Muscle layer of duodenum (tissue), 2 donors: Measurements from ENCODE around the gene BCAS3.
"Not testable (repeated sequence)": the region's sequence is repeated elsewhere in the genome, so short reads cannot be mapped to it uniquely, and the experiment has no call there.

Source experiments
- H3K27ac ChIP-seq: one replicate; pipeline ENCODE4 v1.7.0; 2013; ENCODE audit warnings: mild to moderate bottlenecking, low read length
- H3K27me3 ChIP-seq: one replicate; pipeline ENCODE4 v1.7.0; 2013; ENCODE audit warnings: low read depth, mild to moderate bottlenecking, control low read depth, low read length
- H3K36me3 ChIP-seq, 2 donors: one replicate each; pipeline ENCODE4 v1.7.0; 2013; ENCODE audit warnings: low read length in 2 of 2, control low read depth in 1 of 2, mild to moderate bottlenecking in 1 of 2; ENCODE audit not compliant: insufficient read depth in 2 of 2, control insufficient read depth in 1 of 2
- H3K4me1 ChIP-seq, 2 donors: one replicate each; pipeline ENCODE4 v1.7.0; 2013; ENCODE audit warnings: low read length in 2 of 2, mild to moderate bottlenecking in 2 of 2, control low read depth in 1 of 2, moderate library complexity in 1 of 2; ENCODE audit not compliant: insufficient read depth in 2 of 2, control insufficient read depth in 1 of 2
- H3K4me3 ChIP-seq, 2 donors: one replicate each; pipeline ENCODE4 v1.7.0; 2013; ENCODE audit warnings: low read length in 2 of 2, low read depth in 1 of 2, mild to moderate bottlenecking in 1 of 2
- H3K9me3 ChIP-seq, 2 donors: one replicate each; pipeline ENCODE4 v1.7.0; 2013; ENCODE audit warnings: low read length in 2 of 2, control low read depth in 1 of 2, mild to moderate bottlenecking in 1 of 2; ENCODE audit not compliant: control insufficient read depth in 1 of 2
- donor health status: healthy.

Gene BCAS3

DNA sequence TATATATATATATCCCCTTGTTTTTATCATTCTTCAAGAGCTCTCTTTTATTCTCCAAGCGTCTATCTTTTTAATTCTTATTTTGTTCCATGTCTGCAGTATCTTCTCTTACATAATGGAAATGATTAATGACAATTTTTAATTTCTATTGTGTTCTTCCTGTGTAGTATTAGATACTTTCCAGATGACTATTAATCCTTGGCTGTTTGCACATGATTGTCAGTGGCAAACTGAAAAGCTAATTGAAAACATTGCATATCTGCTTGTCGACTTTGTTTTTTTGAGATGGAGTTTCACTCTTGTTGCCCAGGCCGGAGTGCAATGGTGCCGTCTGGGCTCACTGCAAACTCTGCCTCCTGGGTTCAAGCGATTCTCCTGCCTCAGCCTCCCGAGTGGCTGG is 124.7 kb downstream of the BCAS3 start:
- H3K36me3 ChIP-seq = no peaks in the 10 kb centered on the region
- no peak overlapping the region for H3K27ac ChIP-seq
- no peak overlapping the region for H3K4me3 ChIP-seq
- H3K4me1 ChIP-seq = no peaks in the 10 kb centered on the region
- H3K27me3 ChIP-seq = no peaks in the 10 kb centered on the region
- H3K9me3 ChIP-seq = no peaks in the 10 kb centered on the region

DNA sequence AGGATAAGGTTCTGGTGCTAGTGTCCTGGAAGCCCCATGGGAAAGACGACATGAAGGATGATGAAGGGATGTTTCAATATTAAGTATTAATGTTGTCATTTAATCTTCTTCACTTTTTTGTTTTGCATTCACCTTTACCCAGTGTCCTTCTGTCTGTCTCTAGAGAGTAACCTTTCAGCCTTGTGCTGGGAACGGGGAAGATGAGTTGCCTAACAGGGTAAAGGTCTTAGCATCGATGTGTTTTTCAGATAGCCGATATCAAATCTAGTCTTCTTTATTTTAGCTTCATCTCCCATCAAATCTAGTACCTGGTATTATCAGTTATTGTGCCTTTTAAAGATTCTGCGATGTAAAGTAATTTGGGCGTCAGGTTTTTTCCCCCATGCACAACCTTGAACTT is 125.4 kb downstream of the BCAS3 start:
- H3K27ac ChIP-seq = no peak overlapping the region
- no peaks in the 10 kb centered on the region for H3K27me3 ChIP-seq
- no peaks in the 10 kb centered on the region for H3K36me3 ChIP-seq
- no peak overlapping the region for H3K4me3 ChIP-seq
- H3K4me1 ChIP-seq = no peaks in the 10 kb centered on the region
- H3K9me3 ChIP-seq = no peaks in the 10 kb centered on the region

DNA sequence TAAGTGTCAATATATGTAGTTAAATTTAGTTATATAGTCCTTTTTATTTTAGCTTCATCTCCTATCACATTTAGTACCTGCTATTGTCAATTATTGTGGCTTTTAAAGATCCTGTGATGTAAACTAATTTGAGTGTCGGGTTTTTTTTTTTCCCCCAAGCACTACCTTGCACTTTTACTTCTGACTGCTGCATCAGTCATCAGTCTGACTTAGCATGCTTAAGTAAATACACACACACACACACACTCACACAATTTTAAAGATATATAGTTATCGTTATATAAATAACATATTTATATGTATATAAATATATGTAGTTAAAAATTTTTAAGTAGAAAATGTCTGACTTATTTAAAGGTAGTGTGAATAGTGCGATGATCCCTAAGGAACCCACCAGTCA is 127.2 kb downstream of the BCAS3 start:
- Histone ChIP-seq H3K27me3 (no peaks in the 10 kb centered on the region), H3K4me1 (no peaks in the 10 kb centered on the region), H3K9me3 (no peaks in the 10 kb centered on the region), H3K36me3 (no peaks in the 10 kb centered on the region), H3K27ac (no peak overlapping the region), H3K4me3 (no peak overlapping the region)

DNA sequence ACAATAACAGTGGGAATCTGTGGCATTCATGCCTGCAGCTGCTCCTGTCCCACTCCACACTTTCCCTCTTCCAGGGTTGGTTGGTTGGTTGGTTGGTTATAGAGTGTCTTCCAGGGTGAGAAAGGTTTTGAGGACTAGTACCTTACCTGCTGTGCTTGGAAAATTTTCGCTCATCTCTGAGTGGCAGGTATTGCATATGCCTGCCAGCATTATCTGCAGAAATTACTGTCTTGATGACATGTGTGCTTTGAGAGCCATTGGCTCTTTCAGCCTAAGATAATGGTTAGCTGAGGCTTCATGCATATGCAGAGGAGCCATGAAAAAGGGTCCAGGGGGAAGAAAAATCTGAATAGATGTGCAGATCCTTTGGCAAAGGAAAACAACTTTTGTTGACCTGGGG is 131.8 kb downstream of the BCAS3 start:
- no peak overlapping the region for H3K27ac ChIP-seq
- peaks cover 0 to 13% of the 10 kb centered on the region in 2 donors for H3K36me3 ChIP-seq
- peaks cover 0 to 7% of the 10 kb centered on the region in 2 donors for H3K9me3 ChIP-seq
- no peak overlapping the region for H3K4me3 ChIP-seq
- no peaks in the 10 kb centered on the region for H3K27me3 ChIP-seq
- H3K4me1 ChIP-seq = no peaks in the 10 kb centered on the region

DNA sequence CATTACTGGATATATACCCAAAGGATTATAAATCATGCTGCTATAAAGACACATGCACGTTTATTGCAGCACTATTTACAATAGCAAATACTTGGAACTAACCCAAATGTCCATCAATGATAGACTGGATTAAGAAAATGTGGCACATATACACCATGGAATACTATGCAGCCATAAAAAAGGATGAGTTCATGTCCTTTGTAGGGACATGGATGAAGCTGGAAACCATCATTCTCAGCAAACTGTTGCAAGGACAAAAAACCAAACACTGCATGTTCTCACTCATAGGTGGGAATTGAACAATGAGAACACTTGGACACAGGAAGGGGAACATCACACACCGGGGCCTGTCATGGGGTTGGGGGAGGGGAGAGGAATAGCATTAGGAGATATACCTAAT is 137.3 kb downstream of the BCAS3 start:
- H3K4me1 ChIP-seq, H3K9me3 ChIP-seq, H3K4me3 ChIP-seq, H3K27ac ChIP-seq, H3K27me3 ChIP-seq: not testable (repeated sequence)
- H3K36me3 ChIP-seq = peaks cover 0 to 13% of the 10 kb centered on the region in 2 donors

DNA sequence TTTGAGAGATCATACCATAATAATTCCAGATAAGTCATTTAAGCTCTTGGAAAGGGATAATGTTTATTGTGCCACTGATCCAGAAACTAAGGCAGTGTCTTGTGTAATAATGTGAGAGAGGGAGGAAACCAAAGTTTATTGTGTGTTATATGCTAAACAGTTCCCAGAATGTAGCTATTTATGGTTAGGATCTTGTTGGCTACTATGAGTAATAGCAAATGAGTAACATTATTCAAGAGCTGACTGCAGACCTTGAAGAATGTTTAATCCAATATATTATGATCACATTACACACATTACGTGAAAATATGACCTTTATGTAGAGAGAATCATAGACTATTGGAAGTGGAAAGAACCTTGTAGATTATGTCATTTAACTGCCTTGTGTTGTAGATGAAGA is 139.5 kb downstream of the BCAS3 start:
- Histone ChIP-seq H3K36me3 (peaks cover 0 to under 1% of the 10 kb centered on the region in 2 donors), H3K4me3 (no peak overlapping the region), H3K9me3 (peaks cover 0 to 2% of the 10 kb centered on the region in 2 donors), H3K27me3 (no peaks in the 10 kb centered on the region), H3K27ac (no peak overlapping the region), H3K4me1 (no peaks in the 10 kb centered on the region)

DNA sequence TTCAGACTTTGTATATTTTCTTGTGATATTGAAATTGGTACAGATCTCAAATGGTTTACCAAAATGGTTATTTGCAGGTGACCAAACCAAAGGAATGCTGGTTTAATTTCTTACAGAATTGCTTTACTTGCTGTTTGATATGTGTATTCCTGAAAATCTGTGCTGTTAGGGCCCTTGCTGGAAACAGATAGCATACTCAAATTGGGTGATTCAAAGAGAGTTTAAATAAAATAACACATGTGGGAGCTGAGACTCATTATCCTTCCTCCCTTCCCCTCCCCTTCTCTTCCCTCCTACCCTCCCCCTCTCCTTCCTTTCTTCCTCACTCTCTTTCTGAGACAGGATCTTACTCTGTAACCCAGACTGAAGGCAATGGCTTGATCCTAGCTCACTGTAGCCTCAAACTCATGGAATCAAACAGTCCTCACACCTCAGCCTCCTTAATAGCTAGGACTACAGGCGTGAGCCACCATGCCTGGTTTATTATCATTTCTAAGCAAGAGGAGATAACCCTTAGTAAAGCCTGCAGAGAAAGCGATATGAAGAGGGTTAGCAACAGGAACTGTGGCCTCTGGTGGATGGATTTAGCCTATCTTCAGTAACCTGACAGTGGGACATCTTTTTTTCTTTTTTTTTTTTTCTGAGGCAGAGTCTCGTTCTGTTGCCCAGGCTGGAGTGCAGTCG is 141.9 kb downstream of the BCAS3 start:
- Histone ChIP-seq H3K4me3 (no peak overlapping the region), H3K9me3 (no peaks in the 10 kb centered on the region), H3K27ac (no peak overlapping the region), H3K27me3 (no peaks in the 10 kb centered on the region), H3K4me1 (no peaks in the 10 kb centered on the region), H3K36me3 (no peaks in the 10 kb centered on the region)

DNA sequence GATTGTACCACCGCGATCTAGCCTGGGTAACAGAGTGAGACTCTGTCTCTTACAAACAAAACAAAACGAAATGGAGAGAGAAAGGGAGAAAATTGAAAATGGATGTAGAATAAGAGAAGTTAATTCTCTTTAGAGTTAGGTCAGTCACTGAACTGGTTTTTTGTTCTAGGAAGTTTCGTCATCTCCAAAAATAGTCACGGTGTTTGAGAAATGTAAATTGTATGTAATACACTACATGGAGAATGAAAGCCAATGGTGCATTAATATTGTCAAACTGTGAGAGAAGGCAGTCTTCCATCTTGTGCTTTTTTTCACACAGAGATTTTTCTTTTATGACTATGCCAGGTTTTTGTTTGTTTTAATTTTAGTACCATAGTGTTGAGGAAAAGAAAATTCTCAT is 145.9 kb downstream of the BCAS3 start:
- H3K4me3 ChIP-seq = no peak overlapping the region
- H3K9me3 ChIP-seq = no peaks in the 10 kb centered on the region

DNA sequence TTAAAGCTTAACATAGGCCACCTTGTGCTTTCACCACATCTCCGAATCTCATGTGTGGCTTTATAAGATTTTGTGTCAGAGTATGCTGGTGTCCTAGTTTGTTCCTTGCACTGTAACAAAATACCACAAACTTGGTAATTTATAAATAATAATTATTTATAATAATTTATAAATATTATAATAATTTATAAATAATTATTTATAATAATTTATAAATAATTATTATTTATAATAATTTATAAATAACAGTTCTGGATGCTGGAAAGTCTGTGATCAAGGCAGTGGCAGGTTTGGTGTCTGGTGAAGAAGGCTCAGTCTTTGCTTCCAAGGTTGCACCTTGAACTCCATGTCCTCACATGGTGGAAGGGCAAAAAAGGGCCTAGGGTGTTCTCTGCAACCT is 147.7 kb downstream of the BCAS3 start:
- Histone ChIP-seq H3K36me3 (no peaks in the 10 kb centered on the region), H3K27me3 (no peaks in the 10 kb centered on the region), H3K27ac (no peak overlapping the region), H3K9me3 (no peaks in the 10 kb centered on the region), H3K4me3 (no peak overlapping the region), H3K4me1 (no peaks in the 10 kb centered on the region)

More for the DNA sequence above, 145.9 kb downstream of the BCAS3 start:
- H3K36me3 ChIP-seq = no peaks in the 10 kb centered on the region
- H3K27ac ChIP-seq = no peak overlapping the region
- no peaks in the 10 kb centered on the region for H3K27me3 ChIP-seq
- no peaks in the 10 kb centered on the region for H3K4me1 ChIP-seq

DNA sequence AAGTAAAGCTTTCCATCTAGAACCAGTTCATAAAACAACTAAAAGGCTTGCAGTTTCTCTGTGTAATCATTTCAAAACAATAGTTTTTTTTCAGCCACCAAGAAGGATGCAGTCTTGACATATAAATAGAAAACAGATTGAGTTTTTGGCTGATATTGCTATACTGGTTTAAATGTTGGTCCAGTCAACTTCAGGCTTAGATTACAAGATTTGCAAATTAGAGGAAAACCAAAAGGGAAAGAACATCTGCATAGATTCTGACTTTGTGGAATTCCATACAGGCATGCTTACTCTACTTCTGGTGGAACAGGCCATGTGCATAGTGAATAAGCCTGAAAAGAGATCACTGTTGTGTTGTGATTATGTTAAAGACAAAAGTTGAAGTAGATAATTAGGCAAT is 150.3 kb downstream of the BCAS3 start:
- peaks cover 0 to 8% of the 10 kb centered on the region in 2 donors for H3K4me1 ChIP-seq
- no peaks in the 10 kb centered on the region for H3K9me3 ChIP-seq
- no peaks in the 10 kb centered on the region for H3K27me3 ChIP-seq
- no peaks in the 10 kb centered on the region for H3K36me3 ChIP-seq
- H3K27ac ChIP-seq = no peak overlapping the region
- H3K4me3 ChIP-seq = no peak overlapping the region

DNA sequence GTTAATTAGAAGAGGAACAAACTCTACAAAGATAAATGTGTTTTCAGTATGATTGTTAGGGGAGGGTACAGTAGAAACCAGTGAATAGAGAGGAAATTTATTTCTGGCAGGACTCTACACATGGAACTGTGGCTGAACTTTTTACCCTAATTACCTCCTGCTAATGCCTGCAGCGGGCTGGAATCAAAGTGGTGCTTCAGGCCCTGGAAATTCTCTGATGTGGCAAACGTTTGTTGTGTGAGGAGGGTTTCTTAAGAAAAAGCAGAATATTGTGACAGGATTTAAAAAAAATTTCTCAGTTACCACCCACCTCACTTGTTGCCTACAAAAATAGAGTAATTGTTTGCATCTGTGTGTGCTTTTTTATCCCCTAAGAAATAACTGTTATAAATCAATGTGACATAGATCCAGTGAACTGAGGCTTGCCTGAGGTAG is 154.5 kb downstream of the BCAS3 start:
- Histone ChIP-seq H3K36me3 (no peaks in the 10 kb centered on the region), H3K27me3 (no peaks in the 10 kb centered on the region), H3K4me1 (peaks cover 0 to 8% of the 10 kb centered on the region in 2 donors), H3K9me3 (no peaks in the 10 kb centered on the region), H3K27ac (no peak overlapping the region), H3K4me3 (peak overlapping the region in 1 of 2 donors; percentile 7)

DNA sequence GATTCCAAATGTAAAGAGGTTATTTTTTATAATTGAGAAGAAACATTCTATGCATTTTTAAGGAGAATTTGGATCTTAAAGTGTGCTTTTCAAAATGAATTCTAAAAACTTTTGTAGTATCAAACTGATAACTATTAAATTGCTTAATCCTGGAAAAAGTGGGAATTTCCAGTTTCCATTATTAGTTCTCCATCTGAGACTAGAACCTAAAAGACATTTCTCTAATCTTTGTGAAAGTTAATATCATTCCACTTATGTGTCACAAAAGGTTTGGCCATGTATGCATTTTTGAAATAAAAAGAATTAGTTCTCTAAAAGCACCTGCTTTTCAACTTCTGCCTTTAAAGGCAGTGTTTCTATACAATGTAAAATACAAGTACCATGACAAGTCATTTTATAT is 155.0 kb downstream of the BCAS3 start:
- Histone ChIP-seq H3K36me3 (no peaks in the 10 kb centered on the region), H3K27ac (no peak overlapping the region), H3K27me3 (no peaks in the 10 kb centered on the region), H3K9me3 (no peaks in the 10 kb centered on the region), H3K4me3 (no peak overlapping the region), H3K4me1 (peaks cover 0 to 8% of the 10 kb centered on the region in 2 donors)
